ENCODE measurements around the gene TPM3. TPM values are rescaled to one million over a fixed set of nuclear protein-coding genes. Genes with fewer than 3 reads are reported as not detected.
"Not testable (repeated sequence)": the region's sequence is repeated elsewhere in the genome, so short reads cannot be mapped to it uniquely, and the experiment has no call there.

Gene TPM3
- total RNA-seq, 1 experiment from 2014 or later, result 847 TPM

DNA sequence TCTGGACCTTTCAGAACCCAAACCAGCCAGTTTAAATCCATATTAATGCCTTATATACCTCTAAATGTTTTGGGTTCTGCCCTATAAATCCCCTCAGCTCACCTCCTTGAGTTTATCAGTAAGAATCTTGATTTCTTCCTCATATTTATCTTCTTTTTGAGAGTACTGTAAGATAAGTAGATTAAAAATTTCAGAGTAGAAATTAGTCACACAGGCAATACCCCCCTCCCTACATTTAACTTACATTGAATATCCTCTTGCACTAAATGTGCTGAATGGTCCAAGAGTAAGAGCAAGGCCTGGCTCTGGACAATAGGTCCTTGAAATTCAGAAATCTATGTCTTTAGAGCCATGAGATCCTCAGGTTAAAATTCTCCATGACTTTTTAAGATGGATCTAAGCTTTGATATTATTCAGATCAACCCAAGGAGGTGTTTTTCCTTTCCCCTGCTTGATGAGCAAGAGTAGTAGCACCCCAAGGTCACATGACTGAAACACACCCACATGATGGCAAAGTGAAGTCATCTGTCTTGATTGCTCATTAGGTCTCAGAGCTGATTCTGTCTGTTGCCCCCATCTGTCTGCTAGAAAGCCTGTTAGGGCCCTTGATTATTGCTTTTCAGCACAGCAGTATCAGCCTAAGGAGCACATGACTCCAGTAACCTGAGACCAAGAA is 21.2 kb downstream of the TPM3 start:
- Histone ChIP-seq H3K27me3 (replicated peaks) (no peaks in the 10 kb centered on the region), H3K4me3 (no peak overlapping the region), H3K36me3 (peaks cover 96% of the 10 kb centered on the region), H3K4me1 (replicated peaks) (no peaks in the 10 kb centered on the region), H3K9me3 (replicated peaks) (no peaks in the 10 kb centered on the region), H3K27ac (no peak overlapping the region)
- no peak for DNase-seq (ENCODE audit: low read depth in 1 of 2, low spot score in 2 of 2)

DNA sequence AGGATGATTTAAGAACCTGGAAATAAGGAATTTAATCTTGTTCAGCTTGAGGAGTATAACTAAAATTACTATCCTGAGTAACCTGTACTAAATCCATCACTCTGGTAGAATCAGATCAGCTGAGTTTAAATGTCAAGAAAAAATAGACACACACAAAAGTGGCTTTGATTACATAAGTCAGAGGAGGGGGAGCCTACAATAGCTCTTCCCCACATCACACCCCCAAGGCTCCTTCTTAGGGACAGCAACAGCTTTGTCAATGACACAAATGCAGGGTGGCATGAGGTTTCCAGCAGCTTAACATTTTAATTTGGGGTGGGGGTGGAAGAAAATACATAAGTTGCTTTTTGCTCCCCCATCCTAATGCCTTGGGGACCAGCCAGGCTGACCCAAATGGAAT is 24.4 kb downstream of the TPM3 start:
- Histone ChIP-seq H3K27ac (no peak overlapping the region), H3K4me1 (replicated peaks) (no peaks in the 10 kb centered on the region), H3K27me3 (replicated peaks) (no peaks in the 10 kb centered on the region), H3K4me3 (no peak overlapping the region), H3K9me3 (replicated peaks) (no peaks in the 10 kb centered on the region), H3K36me3 (peaks cover 100% of the 10 kb centered on the region)
- no peak for DNase-seq (ENCODE audit: low read depth in 1 of 2, low spot score in 2 of 2)

DNA sequence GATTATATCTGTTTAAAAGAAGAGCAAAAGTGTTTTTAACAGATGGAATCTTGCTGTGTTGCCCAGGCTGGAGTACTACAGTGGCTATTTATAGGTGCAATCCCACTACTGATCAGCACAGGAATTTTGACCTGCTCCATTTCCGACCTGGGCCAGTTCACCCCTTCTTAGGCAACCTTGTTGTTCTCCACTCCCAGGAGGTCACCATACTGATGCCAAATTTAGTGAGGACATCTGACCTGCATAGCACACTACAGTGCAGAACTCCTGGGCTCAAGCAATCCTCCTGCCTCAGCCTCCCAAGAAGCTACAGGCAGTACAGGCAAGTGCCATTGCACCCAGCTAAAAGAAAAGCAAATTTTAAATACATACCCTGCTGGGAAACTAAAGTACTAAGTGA is 25.7 kb downstream of the TPM3 start:
- no peak overlapping the region for H3K4me3 ChIP-seq
- peaks cover 100% of the 10 kb centered on the region for H3K36me3 ChIP-seq
- H3K4me1 ChIP-seq (replicated peaks), result no peaks in the 10 kb centered on the region
- no peak overlapping the region for H3K27ac ChIP-seq
- H3K9me3 ChIP-seq (replicated peaks), result no peaks in the 10 kb centered on the region
- no peak for DNase-seq (ENCODE audit: low read depth in 1 of 2, low spot score in 2 of 2)
- no peaks in the 10 kb centered on the region for H3K27me3 ChIP-seq (replicated peaks)

DNA sequence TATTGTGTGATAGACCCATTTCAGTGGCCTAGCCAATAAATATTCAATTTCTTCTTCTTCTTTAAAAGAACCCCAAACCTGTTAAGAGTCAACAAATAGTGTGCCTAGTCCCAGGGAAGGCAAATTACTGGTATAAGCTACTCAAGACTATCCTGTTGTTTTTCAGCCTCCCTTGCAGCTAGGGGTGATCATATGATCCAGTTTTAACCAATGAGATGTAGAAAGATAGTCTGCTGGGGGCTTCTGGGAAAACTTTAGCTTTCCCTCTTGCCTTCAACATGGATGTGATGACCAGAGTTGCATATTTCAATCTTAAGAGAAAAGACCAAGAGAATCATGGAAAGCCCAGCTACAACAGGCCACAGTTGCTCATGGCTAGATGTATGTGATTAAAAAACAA is 32.3 kb downstream of the TPM3 start:
- H3K4me1 ChIP-seq (replicated peaks), result no peaks in the 10 kb centered on the region
- H3K27ac ChIP-seq, result no peak overlapping the region
- peaks cover 96% of the 10 kb centered on the region for H3K36me3 ChIP-seq
- H3K4me3 ChIP-seq, result no peak overlapping the region
- no peak for DNase-seq (ENCODE audit: low read depth in 1 of 2, low spot score in 2 of 2)
- no peaks in the 10 kb centered on the region for H3K27me3 ChIP-seq (replicated peaks)
- H3K9me3 ChIP-seq (replicated peaks), result no peaks in the 10 kb centered on the region

DNA sequence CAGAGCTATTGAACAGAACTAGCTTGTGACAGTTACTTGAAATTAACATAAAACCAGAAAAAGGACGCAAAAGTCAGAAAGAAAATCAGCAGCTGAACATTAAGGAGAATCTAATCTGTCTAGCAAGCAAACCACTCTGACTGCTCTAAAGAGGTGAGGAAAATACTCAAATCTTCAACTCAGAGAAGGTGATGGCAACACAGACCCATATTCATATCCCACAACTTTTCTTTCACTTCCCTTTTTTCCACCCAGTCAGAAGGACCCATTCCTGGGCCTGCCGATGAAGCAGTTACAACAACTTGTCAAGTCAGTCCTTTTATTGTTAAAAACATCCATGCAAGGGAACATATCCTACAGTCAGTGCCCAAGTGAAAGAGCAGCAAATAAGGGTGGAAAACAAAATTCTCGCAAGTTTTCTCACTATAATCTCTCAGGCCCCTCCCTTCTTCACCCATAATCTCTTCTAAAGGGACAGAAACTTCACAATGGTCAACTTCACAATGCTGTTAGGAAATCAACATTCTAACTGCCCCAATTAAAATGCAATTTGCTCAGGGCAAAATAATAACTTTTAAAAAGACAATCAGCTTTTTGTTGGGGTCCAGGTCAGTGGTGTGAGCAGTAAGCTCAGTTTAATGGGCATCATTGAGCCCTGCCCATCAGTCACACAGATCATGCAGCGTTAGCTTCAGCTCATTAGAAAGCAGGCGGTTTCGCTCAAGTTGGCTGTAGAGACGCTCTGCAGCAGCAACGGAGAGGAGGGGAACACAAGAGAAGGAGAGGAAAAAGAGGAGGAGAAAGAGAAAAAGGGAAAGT is 33.4 kb downstream of the TPM3 start:
- no peak for DNase-seq (ENCODE audit: low read depth in 1 of 2, low spot score in 2 of 2)
- H3K4me1 ChIP-seq (replicated peaks), result no peaks in the 10 kb centered on the region
- no peaks in the 10 kb centered on the region for H3K27me3 ChIP-seq (replicated peaks)
- H3K36me3 ChIP-seq, result peaks cover 87% of the 10 kb centered on the region
- H3K4me3 ChIP-seq, result no peak overlapping the region
- H3K9me3 ChIP-seq (replicated peaks), result no peaks in the 10 kb centered on the region
- no peak overlapping the region for H3K27ac ChIP-seq

DNA sequence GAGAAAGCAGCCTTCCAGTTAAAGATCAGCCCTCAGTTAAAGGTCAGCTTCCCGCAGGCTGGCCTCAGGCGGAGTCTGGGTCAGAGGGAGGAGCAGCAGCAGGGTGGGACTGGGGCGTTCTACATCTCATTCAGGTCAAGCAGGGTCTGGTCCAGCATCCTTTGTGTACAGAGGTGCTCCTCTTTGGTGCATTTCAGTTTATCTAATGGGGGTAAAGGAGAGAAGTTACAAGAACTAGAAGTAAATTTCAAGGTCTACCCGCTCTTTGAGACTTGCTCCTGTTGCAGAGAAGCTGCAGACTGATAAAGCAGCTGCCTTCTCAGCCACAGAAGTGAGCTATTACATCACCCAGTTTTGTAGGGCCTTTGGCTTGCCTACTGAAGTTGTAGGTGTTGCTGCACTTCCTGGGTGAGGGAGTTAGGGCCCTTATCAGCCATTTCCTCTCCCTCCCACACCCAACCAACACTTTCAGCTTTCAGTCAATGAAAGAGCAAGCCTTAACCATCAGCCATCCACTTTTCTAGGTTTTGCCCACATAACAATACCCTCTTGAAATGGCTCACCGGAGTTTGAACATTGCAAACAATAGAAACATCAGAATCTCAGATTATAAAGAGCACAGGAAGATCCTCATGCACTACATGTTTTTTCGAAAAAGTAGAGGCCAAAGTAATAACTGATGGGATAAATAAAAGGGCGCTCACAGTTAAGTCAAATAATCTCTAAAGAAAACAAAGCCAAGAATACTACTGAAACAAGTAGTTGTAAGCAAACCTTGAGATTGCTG is 34.2 kb downstream of the TPM3 start:
- no peak overlapping the region for H3K4me3 ChIP-seq
- no peaks in the 10 kb centered on the region for H3K4me1 ChIP-seq (replicated peaks)
- H3K36me3 ChIP-seq, result peaks cover 79% of the 10 kb centered on the region
- no peak overlapping the region for H3K27ac ChIP-seq
- DNase-seq (ENCODE audit: low read depth in 1 of 2, low spot score in 2 of 2), result no peak
- no peaks in the 10 kb centered on the region for H3K9me3 ChIP-seq (replicated peaks)
- H3K27me3 ChIP-seq (replicated peaks), result no peaks in the 10 kb centered on the region

DNA sequence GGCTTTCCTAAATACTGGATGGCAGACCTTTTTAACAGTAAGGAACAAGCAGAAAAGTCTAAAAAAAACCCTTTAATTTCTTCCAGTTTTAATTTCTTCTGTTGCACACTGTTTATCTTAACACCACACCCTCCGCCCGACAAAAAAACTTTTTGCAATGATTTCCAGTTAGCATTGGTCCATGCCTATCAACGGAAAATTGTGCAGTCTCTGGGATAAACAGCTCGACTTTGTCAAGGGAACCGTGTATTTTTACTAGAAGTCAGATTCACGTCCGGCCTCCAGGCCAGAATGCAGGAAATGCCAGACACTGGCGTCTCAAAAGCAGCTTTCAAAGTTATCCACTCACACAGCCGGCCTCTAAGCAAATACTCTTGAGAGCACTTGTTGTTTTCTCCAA is 36.6 kb downstream of the TPM3 start:
- Histone ChIP-seq H3K4me1 (replicated peaks) (no peaks in the 10 kb centered on the region), H3K4me3 (no peak overlapping the region), H3K27me3 (replicated peaks) (no peaks in the 10 kb centered on the region), H3K36me3 (peaks cover 54% of the 10 kb centered on the region), H3K27ac (no peak overlapping the region), H3K9me3 (replicated peaks) (no peaks in the 10 kb centered on the region)
- DNase-seq (ENCODE audit: low read depth in 1 of 2, low spot score in 2 of 2), result no peak

DNA sequence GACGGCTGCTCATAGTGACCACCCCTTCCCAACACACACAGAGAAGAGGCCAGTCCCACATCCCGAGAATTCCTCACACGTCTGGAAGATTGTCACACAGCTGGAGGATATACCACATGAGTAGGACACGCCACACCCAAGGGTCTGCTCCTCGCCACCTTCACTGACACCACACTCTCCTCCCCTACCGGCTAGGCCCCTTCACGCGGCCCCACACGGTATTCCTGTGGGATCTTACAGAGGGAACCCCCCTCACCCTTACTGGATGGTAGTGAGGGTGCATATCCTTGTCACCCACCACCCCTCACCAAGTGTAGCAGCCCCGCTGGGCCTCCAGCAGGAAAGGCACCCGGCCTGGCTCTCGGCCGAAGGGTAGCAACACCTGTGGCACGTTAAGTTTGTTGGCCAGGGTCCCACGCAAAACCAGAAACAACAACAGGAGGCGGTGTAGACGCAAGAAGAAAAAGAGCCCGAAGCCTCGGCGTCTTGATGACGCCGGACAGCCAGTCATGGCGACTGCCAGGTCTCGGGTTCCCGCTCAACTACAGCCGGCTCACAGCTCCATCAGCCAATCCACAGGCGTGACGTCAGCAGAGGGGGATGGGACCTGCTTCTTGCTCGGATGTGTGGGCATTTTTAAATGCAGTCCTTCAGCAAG is 37.2 kb downstream of the TPM3 start, which contains the start of gene NUP210L:
NUP210L (minus strand) TSS at position 540 of the 658 bp plus-strand sequence.
- Histone ChIP-seq H3K36me3 (peaks cover 48% of the 10 kb centered on the region), H3K4me3 (no peak within 1 kb of the TSS), H3K9me3 (replicated peaks) (no peaks in the 10 kb centered on the region), H3K4me1 (replicated peaks) (no peaks in the 10 kb centered on the region), H3K27ac (no peak within 1 kb of the TSS), H3K27me3 (replicated peaks) (no peaks in the 10 kb centered on the region)
- no peak for DNase-seq (ENCODE audit: low read depth in 1 of 2, low spot score in 2 of 2)

DNA sequence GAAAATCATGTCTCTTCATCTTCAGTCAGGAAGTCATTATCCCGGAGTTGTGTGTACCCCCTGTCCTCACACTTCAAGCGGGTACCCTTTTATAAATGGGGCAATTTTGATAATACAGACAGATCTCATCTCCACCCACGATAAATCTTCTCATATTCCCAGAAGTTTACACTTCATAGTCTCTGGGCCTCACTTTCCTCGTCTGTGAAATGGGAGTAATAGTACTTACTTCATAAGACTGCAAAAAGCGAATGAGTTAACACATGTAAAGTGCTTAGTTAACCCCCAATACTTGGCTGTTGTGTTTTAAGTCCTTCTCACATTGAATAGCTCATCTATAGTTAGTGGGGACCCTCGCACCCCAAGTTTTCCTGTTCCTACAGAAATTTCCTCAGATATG is 37.8 kb downstream of the TPM3 start:
- no peak overlapping the region for H3K4me3 ChIP-seq
- peaks cover 42% of the 10 kb centered on the region for H3K36me3 ChIP-seq

DNA sequence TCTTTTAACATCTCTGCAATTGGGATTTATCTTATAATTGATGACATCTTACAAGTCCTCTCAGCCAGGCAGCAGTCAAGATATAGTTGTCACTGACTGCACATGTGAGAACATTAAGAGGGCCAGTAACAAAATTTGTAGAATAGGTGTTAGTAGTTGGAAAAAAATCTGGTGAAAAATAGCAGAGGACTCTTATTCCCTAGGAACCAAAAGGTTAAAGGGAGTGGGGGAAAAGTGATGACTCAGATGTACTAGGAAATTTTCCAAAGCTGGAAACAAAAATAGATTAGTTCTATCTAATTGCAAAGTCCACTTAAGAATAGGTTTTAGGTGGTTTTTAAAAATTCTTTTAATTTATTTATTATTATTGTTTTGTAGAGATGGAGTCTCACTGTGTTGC is 40.6 kb downstream of the TPM3 start:
- no peak for DNase-seq (ENCODE audit: low read depth in 1 of 2, low spot score in 2 of 2)
- H3K27ac ChIP-seq, result no peak overlapping the region
- no peak overlapping the region for H3K4me3 ChIP-seq
- no peaks in the 10 kb centered on the region for H3K27me3 ChIP-seq (replicated peaks)
- no peaks in the 10 kb centered on the region for H3K4me1 ChIP-seq (replicated peaks)
- H3K36me3 ChIP-seq, result peaks cover 19% of the 10 kb centered on the region
- no peaks in the 10 kb centered on the region for H3K9me3 ChIP-seq (replicated peaks)

More for the DNA sequence above, 37.8 kb downstream of the TPM3 start:
- Histone ChIP-seq H3K27ac (no peak overlapping the region), H3K9me3 (replicated peaks) (no peaks in the 10 kb centered on the region), H3K4me1 (replicated peaks) (no peaks in the 10 kb centered on the region), H3K27me3 (replicated peaks) (no peaks in the 10 kb centered on the region)
- no peak for DNase-seq (ENCODE audit: low read depth in 1 of 2, low spot score in 2 of 2)

DNA sequence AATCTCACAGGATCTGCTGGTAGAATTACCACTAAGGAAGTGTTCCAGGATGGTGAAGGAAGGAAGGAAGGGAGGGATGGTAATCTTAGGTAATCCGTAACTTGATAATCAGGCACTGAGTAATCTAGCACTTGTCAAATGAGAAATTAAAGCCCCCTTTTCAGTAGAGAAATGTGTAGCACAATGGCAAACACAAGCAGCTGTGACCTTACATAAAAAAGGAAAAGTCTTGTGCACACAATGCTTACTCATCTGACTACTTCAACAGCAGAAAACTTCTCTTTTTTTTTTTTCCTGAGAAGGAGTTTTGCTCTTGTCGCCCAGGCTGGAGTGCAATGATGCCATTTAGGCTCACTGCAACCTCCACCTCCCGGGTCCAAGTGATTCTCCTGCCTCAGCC is 43.1 kb downstream of the TPM3 start:
- DNase-seq (ENCODE audit: low read depth in 1 of 2, low spot score in 2 of 2), result no peak
- no peaks in the 10 kb centered on the region for H3K4me1 ChIP-seq (replicated peaks)

DNA sequence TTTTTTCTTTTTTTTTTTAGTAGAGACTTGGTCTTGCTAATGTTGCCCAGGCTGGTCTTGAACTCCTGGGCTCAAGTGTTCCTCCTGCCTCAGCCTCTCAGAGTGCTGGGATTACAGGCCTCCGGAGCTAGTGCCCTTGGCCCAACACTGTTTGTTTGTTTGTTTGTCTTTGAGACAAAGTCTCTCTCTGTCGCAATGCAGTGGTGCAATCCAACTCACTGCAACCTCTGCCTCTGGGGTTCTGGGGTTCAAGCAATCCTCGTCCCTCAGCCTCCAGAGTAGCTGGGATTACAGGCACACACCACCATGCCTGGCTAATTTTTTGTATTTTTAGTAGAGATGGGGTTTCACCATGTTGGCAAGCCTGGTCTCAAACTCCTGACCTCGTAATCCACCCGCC is 44.4 kb downstream of the TPM3 start:
- not testable (repeated sequence) for H3K36me3 ChIP-seq; H3K27ac ChIP-seq; H3K9me3 ChIP-seq (replicated peaks); H3K4me3 ChIP-seq; DNase-seq (ENCODE audit: low read depth in 1 of 2, low spot score in 2 of 2); H3K4me1 ChIP-seq (replicated peaks); H3K27me3 ChIP-seq (replicated peaks)

More for the DNA sequence above, 43.1 kb downstream of the TPM3 start:
- no peak overlapping the region for H3K4me3 ChIP-seq
- no peaks in the 10 kb centered on the region for H3K27me3 ChIP-seq (replicated peaks)
- no peak overlapping the region for H3K27ac ChIP-seq
- H3K9me3 ChIP-seq (replicated peaks), result no peaks in the 10 kb centered on the region
- no peaks in the 10 kb centered on the region for H3K36me3 ChIP-seq

DNA sequence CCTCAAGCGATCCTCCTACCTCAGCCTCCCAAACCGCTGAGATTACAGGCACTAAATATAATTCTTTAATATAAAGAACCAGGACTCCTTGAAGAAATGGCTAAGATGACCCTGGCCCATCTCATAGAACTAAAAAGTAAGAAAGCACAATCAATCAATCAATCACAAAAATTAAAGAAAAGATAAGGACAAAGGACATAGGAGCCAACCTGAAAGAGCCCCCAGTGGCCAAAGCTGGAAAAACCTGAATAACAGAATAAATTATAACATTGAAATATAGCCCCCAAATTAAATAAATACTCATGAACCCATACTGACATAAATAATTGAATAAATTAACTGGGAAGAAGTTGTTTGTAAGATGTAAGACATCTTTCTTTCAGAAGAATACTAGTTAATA is 45.9 kb downstream of the TPM3 start:
- Histone ChIP-seq H3K27me3 (replicated peaks) (no peaks in the 10 kb centered on the region), H3K4me3 (no peak overlapping the region), H3K9me3 (replicated peaks) (no peaks in the 10 kb centered on the region), H3K36me3 (no peaks in the 10 kb centered on the region), H3K27ac (no peak overlapping the region), H3K4me1 (replicated peaks) (no peaks in the 10 kb centered on the region)
- no peak for DNase-seq (ENCODE audit: low read depth in 1 of 2, low spot score in 2 of 2)
